H1 (cell line): ENCODE measurements around the gene C18orf63. TPM values are rescaled to one million over a fixed set of nuclear protein-coding genes. Genes with fewer than 3 reads are reported as not detected.

Source experiments
- CTCF ChIA-PET: fragments of 300-600 bp; sonication (Branson Sonifier 250); formaldehyde crosslinking; loops from one replicate; lab custom pipeline; 2021; ENCODE audit not compliant: partially characterized antibody; lab: Charles Lee
- POLR2A ChIA-PET: fragments of 300-600 bp; sonication (Branson Sonifier 250); formaldehyde crosslinking; loops from one replicate; lab custom pipeline; 2021; ENCODE audit warnings: inconsistent platforms; ENCODE audit not compliant: partially characterized antibody; lab: Charles Lee
- DNase-seq, 2 experiments: peaks; one replicate each; pipeline versions ENCODE4 v3.0.0 to v3.0.0-alpha.2; 2010 to 2022; ENCODE audit warnings: low spot score in 2 of 2, low read depth in 1 of 2, mixed read lengths in 1 of 2
- FAIRE-seq: peaks from 2 replicates; lab custom pipeline; 2011; peaks lifted over from hg19 to GRCh38; lab: Jason Lieb, UNC
- H2AFZ ChIP-seq: 2 replicates; pipeline ENCODE4 v1.8.1; 2012; ENCODE audit warnings: low read length, inconsistent platforms
- H2AK5ac ChIP-seq: 2 replicates; pipeline ENCODE4 v1.6.1; 2013; ENCODE audit warnings: low read depth, low read length
- H2BK120ac ChIP-seq: replicated peaks from 2 replicates; pipeline ENCODE3; 2013; ENCODE audit warnings: low read depth, low read length, inconsistent platforms
- H2BK12ac ChIP-seq: 2 replicates; pipeline ENCODE4 v1.6.1; 2013; ENCODE audit warnings: low read depth, low read length
- H2BK15ac ChIP-seq: 2 replicates; pipeline ENCODE4 v1.6.1; 2013; ENCODE audit warnings: low read length
- H2BK20ac ChIP-seq: 2 replicates; pipeline ENCODE4 v1.6.1; 2013; ENCODE audit warnings: low read length
- H2BK5ac ChIP-seq: 2 replicates; pipeline ENCODE4 v1.6.1; 2013; ENCODE audit warnings: low read depth, low read length
- H3K14ac ChIP-seq: 2 replicates; pipeline ENCODE4 v1.6.1; 2013; ENCODE audit warnings: inconsistent platforms; ENCODE audit not compliant: insufficient read length
- H3K18ac ChIP-seq: 2 replicates; pipeline ENCODE4 v1.6.1; 2013; ENCODE audit warnings: low read length; ENCODE audit errors: extremely low read depth
- H3K23ac ChIP-seq: 2 replicates; pipeline ENCODE4 v1.6.1; 2013; ENCODE audit warnings: inconsistent platforms; ENCODE audit not compliant: insufficient read length
- H3K23me2 ChIP-seq: 2 replicates; pipeline ENCODE4 v1.6.1; 2013; ENCODE audit warnings: low read depth, low read length
- H3K27ac ChIP-seq: 2 replicates; pipeline ENCODE4 v1.6.1; 2011; ENCODE audit warnings: low read depth, low read length, inconsistent platforms
- H3K27me3 ChIP-seq, 4 experiments: replicated peaks in 1 of 4; 1 replicate in 1 of 4; 2 replicates in 3 of 4; pipeline versions ENCODE4 v1.6.1 to v1.8.1; 2011 to 2013; ENCODE audit warnings: low read length in 3 of 4, mild to moderate bottlenecking in 3 of 4, inconsistent platforms in 2 of 4, mixed read lengths in 2 of 4, moderate library complexity in 1 of 4; ENCODE audit not compliant: control insufficient read depth in 3 of 4, insufficient read depth in 3 of 4; ENCODE audit errors: extremely low read depth in 1 of 4
- H3K36me3 ChIP-seq, 4 experiments: 2 replicates each; pipeline versions ENCODE4 v1.6.1 to v1.8.1; 2011 to 2013; ENCODE audit warnings: mild to moderate bottlenecking in 4 of 4, low read length in 3 of 4, moderate library complexity in 2 of 4, control low read depth in 1 of 4, inconsistent platforms in 1 of 4; ENCODE audit not compliant: insufficient read depth in 4 of 4, control insufficient read depth in 2 of 4
- H3K4ac ChIP-seq: replicated peaks from 2 replicates; pipeline ENCODE3; 2013; ENCODE audit warnings: low read length, low read depth, mixed read lengths, inconsistent platforms; ENCODE audit not compliant: insufficient read length
- H3K4me1 ChIP-seq, 4 experiments: replicated peaks in 1 of 4; 1 replicate in 1 of 4; 2 replicates in 3 of 4; pipeline versions ENCODE4 v1.6.1 to v1.8.1; 2011 to 2013; ENCODE audit warnings: low read length in 3 of 4, inconsistent platforms in 2 of 4, mixed read lengths in 1 of 4; ENCODE audit not compliant: insufficient read depth in 4 of 4, control insufficient read depth in 3 of 4
- H3K4me2 ChIP-seq, 2 experiments: 2 replicates each; pipeline versions ENCODE4 v1.6.1 to v1.8.1; 2011 to 2013; ENCODE audit warnings: low read depth in 2 of 2, low read length in 2 of 2, control low read depth in 1 of 2, inconsistent platforms in 1 of 2, mild to moderate bottlenecking in 1 of 2; ENCODE audit not compliant: insufficient read depth in 1 of 2
- H3K4me3 ChIP-seq, 4 experiments: fragments of 200-600, 300-600 bp in 1 of 4; sonication (generic), shearing (Covaris generic), sonication (Bioruptor Twin) in 1 of 4; 2 replicates each; pipeline versions ENCODE4 v1.5.1 to v1.8.1; 2011 to 2016; ENCODE audit warnings: low read length in 4 of 4, low read depth in 3 of 4, control low read depth in 2 of 4, inconsistent platforms in 2 of 4, mild to moderate bottlenecking in 2 of 4, mixed read lengths in 1 of 4, moderate library complexity in 1 of 4; ENCODE audit not compliant: insufficient read depth in 2 of 4; ENCODE audit errors: extremely low read depth in 1 of 4
- H3K56ac ChIP-seq: replicated peaks from 2 replicates; pipeline ENCODE3; 2013; ENCODE audit warnings: low read depth, mild to moderate bottlenecking, mixed read lengths, low read length, inconsistent platforms; ENCODE audit not compliant: insufficient read length
- H3K79me1 ChIP-seq: 2 replicates; pipeline ENCODE4 v1.6.1; 2013; ENCODE audit warnings: low read depth, low read length, control low read depth
- H3K79me2 ChIP-seq, 2 experiments: 2 replicates each; pipeline versions ENCODE4 v1.6.1 to v1.8.1; 2012 to 2013; ENCODE audit warnings: low read length in 2 of 2, mild to moderate bottlenecking in 2 of 2, inconsistent platforms in 1 of 2; ENCODE audit not compliant: insufficient read depth in 2 of 2, control insufficient read depth in 1 of 2
- H3K9ac ChIP-seq, 4 experiments: replicated peaks in 1 of 4; 1 replicate in 1 of 4; 2 replicates in 3 of 4; pipeline versions ENCODE4 v1.6.1 to v1.8.1; 2011 to 2013; ENCODE audit warnings: low read depth in 3 of 4, low read length in 3 of 4, control low read depth in 2 of 4, mild to moderate bottlenecking in 2 of 4, moderate library complexity in 2 of 4, inconsistent platforms in 1 of 4; ENCODE audit errors: extremely low read depth in 1 of 4
- H3K9me3 ChIP-seq, 2 experiments: 2 replicates each; pipeline versions ENCODE4 v1.6.1 to v1.8.1; 2012 to 2013; ENCODE audit warnings: mild to moderate bottlenecking in 2 of 2, moderate library complexity in 2 of 2, control low read depth in 1 of 2, inconsistent platforms in 1 of 2, low read depth in 1 of 2, low read length in 1 of 2, mixed read lengths in 1 of 2; ENCODE audit not compliant: insufficient read depth in 2 of 2
- H4K20me1 ChIP-seq, 2 experiments: replicated peaks in 1 of 2; 2 replicates each; pipeline versions ENCODE3 to v1.8.1; 2011 to 2013; ENCODE audit warnings: inconsistent platforms in 2 of 2, low read length in 2 of 2, mild to moderate bottlenecking in 1 of 2; ENCODE audit not compliant: insufficient read depth in 2 of 2, control insufficient read depth in 1 of 2
- H4K5ac ChIP-seq: 2 replicates; pipeline ENCODE4 v1.6.1; 2013; ENCODE audit warnings: low read length, low read depth, mixed read lengths, inconsistent platforms; ENCODE audit not compliant: insufficient read length
- H4K8ac ChIP-seq: 2 replicates; pipeline ENCODE4 v1.8.0; 2013; ENCODE audit warnings: mild to moderate bottlenecking, moderate library complexity, low read length, inconsistent platforms; ENCODE audit not compliant: insufficient read depth; ENCODE audit errors: extremely low read depth
- H4K91ac ChIP-seq: replicated peaks from 2 replicates; pipeline ENCODE3; 2013; ENCODE audit warnings: low read length, mixed read lengths, inconsistent platforms; ENCODE audit not compliant: insufficient read length
- ATF2 ChIP-seq: IDR thresholded peaks from 2 replicates; pipeline ENCODE4 v1.6.1; 2012; ENCODE audit warnings: low read length, inconsistent platforms
- CHD1 ChIP-seq: IDR thresholded peaks from 2 replicates; pipeline ENCODE4 v1.6.1; 2012; ENCODE audit warnings: low read depth, low read length, improper control_type of control experiment
- CTCF ChIP-seq, 3 experiments: IDR thresholded peaks; 1 replicate in 2 of 3; 2 replicates in 1 of 3; pipeline versions ENCODE4 v1.5.1 to v1.6.1; 2011; ENCODE audit warnings: low read length in 3 of 3, mild to moderate bottlenecking in 3 of 3, inconsistent platforms in 2 of 3, low read depth in 1 of 3, moderate library complexity in 1 of 3; ENCODE audit not compliant: insufficient read depth in 1 of 3; ENCODE audit errors: control extremely low read depth in 1 of 3
- EP300 ChIP-seq, 2 experiments: IDR thresholded peaks; 1 replicate in 1 of 2; 2 replicates in 1 of 2; pipeline ENCODE4 v1.6.1; 2011 to 2012; ENCODE audit warnings: low read depth in 2 of 2, low read length in 2 of 2, mild to moderate bottlenecking in 2 of 2, borderline replicate concordance in 1 of 2, inconsistent platforms in 1 of 2, moderate library complexity in 1 of 2
- EZH2 ChIP-seq: fragments of 200-600 bp; sonication (generic); IDR thresholded peaks from 2 replicates; pipeline ENCODE4 v1.7.1; 2012; ENCODE audit warnings: low read depth, mild to moderate bottlenecking, moderate library complexity, low read length, inconsistent platforms; ENCODE audit not compliant: severe bottlenecking
- GABPA ChIP-seq: IDR thresholded peaks from 2 replicates; pipeline ENCODE4 v1.6.1; 2011; ENCODE audit warnings: mild to moderate bottlenecking, low read length, moderate library complexity, borderline replicate concordance; ENCODE audit not compliant: insufficient read depth
- MAFK ChIP-seq: IDR thresholded peaks from 2 replicates; pipeline ENCODE4 v1.6.1; 2012; ENCODE audit warnings: low read depth, mild to moderate bottlenecking, improper control_type of control experiment, low read length
- NANOG ChIP-seq: IDR thresholded peaks from 2 replicates; pipeline ENCODE4 v1.6.1; 2011; ENCODE audit warnings: low read length, low read depth, mild to moderate bottlenecking, inconsistent platforms; ENCODE audit not compliant: insufficient read depth, poor library complexity, severe bottlenecking
- POLR2AphosphoS5 ChIP-seq: IDR thresholded peaks from 2 replicates; pipeline ENCODE4 v1.6.1; 2011; ENCODE audit warnings: low read depth, low read length
- WGBS, 2 experiments: shearing (Covaris generic) in 1 of 2; methylation state at CpG; one replicate each; pipeline versions ENCODE4 v1.1.6 to v1.1.7; 2013 to 2015; ENCODE audit warnings: low lambda C conversion rate in 2 of 2, mixed read lengths in 2 of 2, inconsistent platforms in 1 of 2, low coverage in 1 of 2, missing lambda C conversion rate in 1 of 2; ENCODE audit not compliant: insufficient replicate concordance in 2 of 2, insufficient coverage in 1 of 2, insufficient read length in 1 of 2; ENCODE audit errors: extremely low coverage in 1 of 2, missing lambda C conversion rate in 1 of 2; 5-methylcytosine and 5-hydroxymethylcytosine counted together
- polyA plus RNA-seq, 7 experiments: library from polyadenylated mRNA; depleted of rRNA in 3 of 7; stranded (reverse) in 5 of 7; unstranded in 2 of 7; fragments of >200 nt in 5 of 7; fragments of 200-250 nt in 2 of 7; gene quantifications; 1 replicate in 5 of 7; 2 replicates in 1 of 7; 4 replicates in 1 of 7; pipeline versions ENCODE4 v1.2.1 to v1.2.3, GENCODE V29; 2011 to 2013; ENCODE audit warnings: missing spikeins in 2 of 7, mixed read lengths in 2 of 7
- total RNA-seq: library from RNA; stranded (reverse); fragmentation: NEBNext Ultra II Directional; extraction: Animal tissue kit (Norgen Biotek cat#: 25700); gene quantifications from 2 replicates; pipeline ENCODE4 v1.2.1, GENCODE V29; 2021

The C18orf63 gene
- total and polyA plus RNA-seq, 2 of the 8 experiments (the other 6 are each of a cell fraction or from before 2014, with no cell fraction given), result not detected

- Histone ChIP-seq H2BK12ac (no peak overlapping the region), H3K4ac (no peak overlapping the region), H3K9me3 (no peaks in the 10 kb centered on the region), H3K27ac (no peak overlapping the region), H3K14ac (no peak overlapping the region), H3K18ac (no peak overlapping the region), H3K79me1 (no peaks in the 10 kb centered on the region), H3K4me3 (no peak overlapping the region), H3K36me3 (no peaks in the 10 kb centered on the region), H3K23ac (no peak overlapping the region), H3K9ac (no peak overlapping the region), H3K4me1 (no peaks in the 10 kb centered on the region), H4K20me1 (no peaks in the 10 kb centered on the region), H4K5ac (no peak overlapping the region), H2BK120ac (no peak overlapping the region), H2BK15ac (no peak overlapping the region), H3K56ac (no peak overlapping the region), H3K4me2 (no peak overlapping the region), H2AFZ (peak overlapping the region; percentile 44; the same call in 1 of the 2 replicates), H2BK20ac (no peak overlapping the region), H3K27me3 (no peaks in the 10 kb centered on the region), H3K23me2 (no peaks in the 10 kb centered on the region), H3K79me2 (no peaks in the 10 kb centered on the region), H2AK5ac (no peak overlapping the region), H2BK5ac (no peak overlapping the region), H4K91ac (no peak overlapping the region), H4K8ac (no peak overlapping the region)
- 89% methylated on average over 2 of the region's 2 CpGs; no CpG with 5 or more reads in 1 of the 2 experiments for WGBS, 2 experiments
- FAIRE-seq (no peak), DNase-seq (no peak)
- ChIA-PET CTCF (interaction anchor here (1.1 kb wide), 1 partner anchor 16 kb away, joined by 7 read pairs; no protein-coding TSS in a partner anchor), POLR2A (no interaction called here)
- TF ChIP-seq MAFK (no peak), CTCF (IDR thresholded peaks at IDR 0.05; ENCODE audit: control extremely low read depth in 1 of 3, insufficient read depth in 1 of 3, low read depth in 1 of 3, low read length in 3 of 3) (no peak), GABPA (no peak), NANOG (no peak), EP300 (IDR thresholded peaks at IDR 0.05; ENCODE audit: borderline replicate concordance in 1 of 2, low read depth in 2 of 2, low read length in 2 of 2) (no peak), CHD1 (no peak), EZH2 (no peak), ATF2 (no peak), POLR2AphosphoS5 (no peak)
Measured at GRCh38 chr18:74326231-74326630, 10.6 kb downstream of the C18orf63 start.
